Sigmoid colon (tissue), 7 donors: ENCODE results near the gene DIPK1B. TPM values are rescaled to one million over a fixed set of nuclear protein-coding genes. Genes with fewer than 3 reads are reported as not detected.

ENCODE experiments used
- DNase-seq: peaks from one replicate; pipeline ENCODE4 v3.0.0-alpha.2; 2019
- H3K27ac ChIP-seq, 4 donors: fragments of 200-600 bp; sonication (generic); one replicate each; pipeline ENCODE4 v1.5.1; 2016 to 2019; ENCODE audit warnings: mild to moderate bottlenecking in 1 of 4
- H3K27me3 ChIP-seq, 3 donors: fragments of 200-600 bp; sonication (generic); one replicate each; pipeline ENCODE4 v1.5.1; 2019; ENCODE audit warnings: mild to moderate bottlenecking in 1 of 3
- H3K36me3 ChIP-seq, 4 donors: fragments of 200-600 bp; sonication (generic); one replicate each; pipeline ENCODE4 v1.5.1; 2016 to 2019
- H3K4me1 ChIP-seq, 4 donors: fragments of 200-600 bp; sonication (generic); one replicate each; pipeline ENCODE4 v1.5.1; 2017 to 2019
- H3K4me3 ChIP-seq, 4 donors: fragments of 200-600 bp; sonication (generic); one replicate each; pipeline ENCODE4 v1.5.1; 2017 to 2019; ENCODE audit warnings: mild to moderate bottlenecking in 2 of 4, moderate library complexity in 1 of 4
- H3K9me3 ChIP-seq, 4 donors: fragments of 200-600 bp in 3 of 4; sonication (generic) in 3 of 4; one replicate each; pipeline versions ENCODE4 v1.5.1 to v1.6.1; 2013 to 2019
- EP300 ChIP-seq, 4 donors: sonication (generic); formaldehyde crosslinking; IDR thresholded peaks; one replicate each; pipeline ENCODE4 v1.6.1; 2017; ENCODE audit warnings: antibody characterized with exemption in 4 of 4
- POLR2A ChIP-seq, 2 donors: fragments of 450-650 bp; IDR thresholded peaks; one replicate each; pipeline ENCODE4 v1.6.1; 2016; ENCODE audit warnings: antibody characterized with exemption in 2 of 2, mild to moderate bottlenecking in 2 of 2, moderate library complexity in 2 of 2
- POLR2AphosphoS5 ChIP-seq, 4 donors: sonication (generic); formaldehyde crosslinking; IDR thresholded peaks; one replicate each; pipeline ENCODE4 v1.6.1; 2017; ENCODE audit warnings: antibody characterized with exemption in 4 of 4
- WGBS, 2 donors: extraction: QIAGEN DNeasy Blood & Tissue Kit; methylation state at CpG; one replicate each; pipeline ENCODE4 v1.1.7; 2013; 5-methylcytosine and 5-hydroxymethylcytosine counted together
- intact Hi-C: fragments of 100-400 bp; cut with DNase I; formaldehyde crosslinking; loops from one replicate; pipeline ENCODE4 v1.15.1; 2023
- polyA plus RNA-seq, 3 donors: library from polyadenylated mRNA; stranded (reverse); fragments of 200-250 nt; gene quantifications; one replicate each; pipeline ENCODE4 v1.2.3, GENCODE V29; 2013
- total RNA-seq, 4 donors: library from RNA; depleted of rRNA; stranded (reverse); fragments of >200 nt; gene quantifications; one replicate each; pipeline ENCODE4 v1.1.0, GENCODE V29; 2016
- TF ChIP-seq, protein P1 (sequence below), 4 experiments: fragments of 450-650 bp in 3 of 4; fragments of 200-600 bp in 1 of 4; IDR thresholded peaks; one replicate each; pipeline ENCODE4 v1.5.1; 2016 to 2019; ENCODE audit warnings: antibody characterized with exemption in 4 of 4, mild to moderate bottlenecking in 3 of 4, moderate library complexity in 2 of 4
- donor health status: healthy with polysubstance abuse.
- donor health status: Bipolar disorder and iron deficiency.
- donor health status: healthy.

DIPK1B gene
- total and polyA plus RNA-seq, 7 donors = 0.23 to 18.3 (median 9.6) TPM

GRCh38 chr9:136748201-136748600 is 35.8 kb downstream of the DIPK1B start, which contains the start of gene LCN6:
TSS of gene LCN6 (minus strand) at chr9:136748525. CDS start at chr9:136748483, 42 bp downstream.
- Histone ChIP-seq H3K36me3 (no peaks in the 10 kb centered on the region), H3K4me1 (no peaks in the 10 kb centered on the region), H3K4me3 (no peak within 1 kb of the TSS), H3K27ac (no peak within 1 kb of the TSS), H3K27me3 (peaks cover 1 to 21% (median 16%) of the 10 kb centered on the region in 3 donors), H3K9me3 (peaks cover 0 to 5% (median 0%) of the 10 kb centered on the region in 4 donors)
- intact Hi-C loops = no loop called here
- no peak for DNase-seq
- WGBS, 2 donors = 66 to 73% methylated on average over 8 of the region's 8 CpGs
- TF ChIP-seq POLR2A (IDR thresholded peaks at IDR 0.05) (no peak), POLR2AphosphoS5 (IDR thresholded peaks at IDR 0.05) (no peak), EP300 (IDR thresholded peaks at IDR 0.05) (no peak)
- TF ChIP-seq, protein P1, sequence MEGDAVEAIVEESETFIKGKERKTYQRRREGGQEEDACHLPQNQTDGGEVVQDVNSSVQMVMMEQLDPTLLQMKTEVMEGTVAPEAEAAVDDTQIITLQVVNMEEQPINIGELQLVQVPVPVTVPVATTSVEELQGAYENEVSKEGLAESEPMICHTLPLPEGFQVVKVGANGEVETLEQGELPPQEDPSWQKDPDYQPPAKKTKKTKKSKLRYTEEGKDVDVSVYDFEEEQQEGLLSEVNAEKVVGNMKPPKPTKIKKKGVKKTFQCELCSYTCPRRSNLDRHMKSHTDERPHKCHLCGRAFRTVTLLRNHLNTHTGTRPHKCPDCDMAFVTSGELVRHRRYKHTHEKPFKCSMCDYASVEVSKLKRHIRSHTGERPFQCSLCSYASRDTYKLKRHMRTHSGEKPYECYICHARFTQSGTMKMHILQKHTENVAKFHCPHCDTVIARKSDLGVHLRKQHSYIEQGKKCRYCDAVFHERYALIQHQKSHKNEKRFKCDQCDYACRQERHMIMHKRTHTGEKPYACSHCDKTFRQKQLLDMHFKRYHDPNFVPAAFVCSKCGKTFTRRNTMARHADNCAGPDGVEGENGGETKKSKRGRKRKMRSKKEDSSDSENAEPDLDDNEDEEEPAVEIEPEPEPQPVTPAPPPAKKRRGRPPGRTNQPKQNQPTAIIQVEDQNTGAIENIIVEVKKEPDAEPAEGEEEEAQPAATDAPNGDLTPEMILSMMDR (IDR thresholded peaks at IDR 0.05) = no peak

- Histone ChIP-seq H3K9me3 (peaks cover 0 to 5% (median 0%) of the 10 kb centered on the region in 4 donors), H3K4me3 (no peak overlapping the region), H3K27me3 (peaks cover 0 to 14% (median 9%) of the 10 kb centered on the region in 3 donors), H3K4me1 (no peaks in the 10 kb centered on the region), H3K36me3 (no peaks in the 10 kb centered on the region), H3K27ac (no peak overlapping the region)
- 70 to 88% methylated on average over 21 of the region's 21 CpGs for WGBS, 2 donors
- intact Hi-C loops = no loop called here
- TF ChIP-seq, protein P1 (IDR thresholded peaks at IDR 0.05) = no peak
- TF ChIP-seq EP300 (IDR thresholded peaks at IDR 0.05) (no peak), POLR2AphosphoS5 (IDR thresholded peaks at IDR 0.05) (no peak), POLR2A (IDR thresholded peaks at IDR 0.05) (no peak)
- no peak for DNase-seq
These were observed 36.6 kb downstream of the DIPK1B start for GRCh38 chr9:136748666-136749611.

- Histone ChIP-seq H3K9me3 (peaks cover 0 to 5% (median 0%) of the 10 kb centered on the region in 4 donors), H3K27ac (no peak overlapping the region), H3K27me3 (peaks cover 0 to 2% (median 0%) of the 10 kb centered on the region in 3 donors), H3K36me3 (no peaks in the 10 kb centered on the region), H3K4me3 (no peak overlapping the region), H3K4me1 (no peaks in the 10 kb centered on the region)
- DNase-seq = no peak
- intact Hi-C loops = no loop called here
- 53 to 58% methylated on average over 2 of the region's 2 CpGs for WGBS, 2 donors
- no peak for TF ChIP-seq EP300 (IDR thresholded peaks at IDR 0.05)
These were observed 38.2 kb downstream of the DIPK1B start for GRCh38 chr9:136750526-136750925.

DNA sequence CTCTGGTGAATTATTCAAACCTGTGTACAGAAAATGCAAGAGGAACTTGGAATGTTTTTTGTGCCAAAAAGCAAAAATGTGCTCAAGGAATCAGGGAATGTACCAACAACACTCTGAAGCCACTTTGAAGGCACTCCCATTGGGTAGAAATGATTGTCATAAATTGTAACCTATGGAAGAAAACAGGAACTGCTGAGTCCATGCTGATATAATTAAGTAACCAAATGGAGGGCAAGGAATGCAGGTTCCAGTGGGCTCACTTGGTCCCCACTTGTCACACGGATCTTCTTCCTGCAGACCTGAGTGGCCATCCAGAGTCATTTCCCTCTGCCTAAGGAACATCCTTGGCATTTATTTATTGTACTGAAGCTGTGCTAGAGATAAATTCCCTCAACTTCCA is 38.9 kb downstream of the DIPK1B start:
- no peaks in the 10 kb centered on the region for H3K27me3 ChIP-seq
- H3K36me3 ChIP-seq = no peaks in the 10 kb centered on the region
- WGBS, 2 donors = 83 to 85% methylated on average over 1 of the region's 1 CpG
- H3K27ac ChIP-seq = no peak overlapping the region
- TF ChIP-seq EP300 (IDR thresholded peaks at IDR 0.05) (no peak), POLR2A (IDR thresholded peaks at IDR 0.05) (no peak), POLR2AphosphoS5 (IDR thresholded peaks at IDR 0.05) (no peak)
- TF ChIP-seq, protein P1 (IDR thresholded peaks at IDR 0.05) = no peak
- H3K4me3 ChIP-seq = no peak overlapping the region
- H3K9me3 ChIP-seq = peaks cover 0 to 5% (median 0%) of the 10 kb centered on the region in 4 donors
- intact Hi-C loops = no loop called here
- DNase-seq = no peak
- no peaks in the 10 kb centered on the region for H3K4me1 ChIP-seq

GRCh38 chr9:136751814-136752213 is 39.4 kb downstream of the DIPK1B start:
- H3K4me3 ChIP-seq = no peak overlapping the region
- intact Hi-C loops = no loop called here
- no peak for DNase-seq
- no peaks in the 10 kb centered on the region for H3K4me1 ChIP-seq
- H3K27me3 ChIP-seq = no peaks in the 10 kb centered on the region
- TF ChIP-seq POLR2A (IDR thresholded peaks at IDR 0.05) (no peak), EP300 (IDR thresholded peaks at IDR 0.05) (no peak), POLR2AphosphoS5 (IDR thresholded peaks at IDR 0.05) (no peak)
- TF ChIP-seq, protein P1 (IDR thresholded peaks at IDR 0.05) = no peak
- no peak overlapping the region for H3K27ac ChIP-seq
- H3K9me3 ChIP-seq = peaks cover 0 to 5% (median 0%) of the 10 kb centered on the region in 4 donors
- no peaks in the 10 kb centered on the region for H3K36me3 ChIP-seq
